ENCODE results near the gene CACNA1C. TPM values are rescaled to one million over a fixed set of nuclear protein-coding genes. Genes with fewer than 3 reads are reported as not detected.

The CACNA1C gene
- total and polyA plus RNA-seq, 10 of the 15 experiments (the other 5 are each of a cell fraction or from before 2014, with no cell fraction given), result under 0.01 to 0.15 (median 0.09) TPM; not detected in 5

DNA sequence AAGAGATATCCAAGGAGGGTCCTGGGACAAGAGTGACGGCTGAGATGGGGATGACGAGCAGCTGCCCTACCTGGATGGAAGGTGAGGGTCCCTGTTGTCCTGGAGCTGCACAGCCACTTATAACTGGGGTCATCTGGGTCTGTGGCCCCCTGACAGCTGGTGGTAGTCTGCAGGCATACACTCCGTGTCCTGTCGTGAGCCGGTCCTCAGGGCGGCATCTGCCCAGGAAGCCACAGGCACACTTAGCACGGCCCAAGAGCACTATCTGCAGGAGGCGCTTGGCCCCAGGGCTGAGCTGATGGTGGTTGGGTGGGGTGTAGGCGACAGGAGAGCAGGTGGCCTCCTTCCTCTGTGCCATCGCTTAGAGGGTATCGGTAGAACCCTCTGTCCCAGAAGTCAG is 248.1 kb downstream of the CACNA1C start:
- RAD21 ChIA-PET (ENCODE audit: unreplicated experiment), result no interaction called here
- H3K4me3 ChIP-seq, result no peak overlapping the region
- WGBS (ENCODE audit: insufficient coverage, insufficient replicate concordance, low lambda C conversion rate, missing lambda C conversion rate), result 55% methylated on average over 11 of the region's 11 CpGs
- SMC1A ChIA-PET (ENCODE audit: uncharacterized antibody, unreplicated experiment), result no interaction called here
- intact Hi-C loops (cut with micrococcal nuclease; ENCODE audit: unreplicated experiment), result no loop called here
- peaks cover 33% of the 10 kb centered on the region for H3K4me1 ChIP-seq (ENCODE audit: control insufficient read depth, insufficient read depth, low read length)
- FAIRE-seq, result no peak
- no peaks in the 10 kb centered on the region for H3K36me3 ChIP-seq (ENCODE audit: control insufficient read depth in 2 of 2, insufficient read depth in 2 of 2, low read length in 1 of 2)
- H3K9ac ChIP-seq (ENCODE audit: control insufficient read depth, insufficient read depth, low read length), result no peak overlapping the region
- CTCF ChIA-PET, result no interaction called here
- no peak overlapping the region for H3K4me2 ChIP-seq (ENCODE audit: control insufficient read depth, insufficient read depth)
- no peaks in the 10 kb centered on the region for H3K27me3 ChIP-seq (replicated peaks in 1 of 2; ENCODE audit: control insufficient read depth in 2 of 2, insufficient read depth in 2 of 2, low read length in 1 of 2)
- H3K9me3 ChIP-seq (replicated peaks; ENCODE audit: control insufficient read depth, insufficient read depth, low read length), result no peaks in the 10 kb centered on the region
- H4K20me1 ChIP-seq (ENCODE audit: control insufficient read depth, insufficient read depth), result no peaks in the 10 kb centered on the region
- no peak for ATAC-seq
- H3K27ac ChIP-seq (ENCODE audit: control insufficient read depth, insufficient read depth), result no peak overlapping the region
- in situ Hi-C loops (cut with MboI), result no loop called here
- BruUV-seq (replicated peaks), result no TSS peak
- POLR2A ChIA-PET, result no interaction called here
- no peaks in the 10 kb centered on the region for H3K79me2 ChIP-seq (ENCODE audit: control insufficient read depth, insufficient read depth, low read length)
- DNase-seq (ENCODE audit: low read depth, low spot score), result no peak
- no peak overlapping the region for H2AFZ ChIP-seq (ENCODE audit: control insufficient read depth, low read depth, low read length)
- TF ChIP-seq, protein P1, sequence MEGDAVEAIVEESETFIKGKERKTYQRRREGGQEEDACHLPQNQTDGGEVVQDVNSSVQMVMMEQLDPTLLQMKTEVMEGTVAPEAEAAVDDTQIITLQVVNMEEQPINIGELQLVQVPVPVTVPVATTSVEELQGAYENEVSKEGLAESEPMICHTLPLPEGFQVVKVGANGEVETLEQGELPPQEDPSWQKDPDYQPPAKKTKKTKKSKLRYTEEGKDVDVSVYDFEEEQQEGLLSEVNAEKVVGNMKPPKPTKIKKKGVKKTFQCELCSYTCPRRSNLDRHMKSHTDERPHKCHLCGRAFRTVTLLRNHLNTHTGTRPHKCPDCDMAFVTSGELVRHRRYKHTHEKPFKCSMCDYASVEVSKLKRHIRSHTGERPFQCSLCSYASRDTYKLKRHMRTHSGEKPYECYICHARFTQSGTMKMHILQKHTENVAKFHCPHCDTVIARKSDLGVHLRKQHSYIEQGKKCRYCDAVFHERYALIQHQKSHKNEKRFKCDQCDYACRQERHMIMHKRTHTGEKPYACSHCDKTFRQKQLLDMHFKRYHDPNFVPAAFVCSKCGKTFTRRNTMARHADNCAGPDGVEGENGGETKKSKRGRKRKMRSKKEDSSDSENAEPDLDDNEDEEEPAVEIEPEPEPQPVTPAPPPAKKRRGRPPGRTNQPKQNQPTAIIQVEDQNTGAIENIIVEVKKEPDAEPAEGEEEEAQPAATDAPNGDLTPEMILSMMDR (IDR thresholded peaks at IDR 0.05 in 2 of 3, conservative IDR thresholded peaks at IDR 0.05 in 1 of 3; ENCODE audit: control insufficient read depth in 2 of 3, extremely low read depth in 1 of 3, insufficient read depth in 1 of 3, low read depth in 3 of 3, low read length in 3 of 3), result no peak
- TF ChIP-seq DPF2 (IDR thresholded peaks at IDR 0.05) (no peak), MTA2 (IDR thresholded peaks at IDR 0.05; ENCODE audit: low read depth) (no peak), RAD51 (IDR thresholded peaks at IDR 0.05) (no peak), JUND (IDR thresholded peaks at IDR 0.05; ENCODE audit: low read depth, low read length) (no peak), YBX1 (IDR thresholded peaks at IDR 0.05) (no peak), CBX3 (IDR thresholded peaks at IDR 0.05; ENCODE audit: borderline replicate concordance, low read depth) (no peak), KAT2A (conservative IDR thresholded peaks at IDR 0.05; ENCODE audit: control insufficient read depth, low read depth, low read length) (no peak), EGR1 (IDR thresholded peaks at IDR 0.05; ENCODE audit: borderline replicate concordance in 1 of 2, low read depth in 2 of 2, low read length in 2 of 2) (no peak), TCF7 (IDR thresholded peaks at IDR 0.05; ENCODE audit: borderline replicate concordance) (no peak), FOXM1 (IDR thresholded peaks at IDR 0.05; ENCODE audit: low read depth, low read length) (no peak), TAF1 (IDR thresholded peaks at IDR 0.05; ENCODE audit: borderline replicate concordance, low read depth, low read length) (no peak), BRCA1 (IDR thresholded peaks at IDR 0.05; ENCODE audit: low read depth, low read length) (no peak)
- TF ChIP-seq, protein P2, sequence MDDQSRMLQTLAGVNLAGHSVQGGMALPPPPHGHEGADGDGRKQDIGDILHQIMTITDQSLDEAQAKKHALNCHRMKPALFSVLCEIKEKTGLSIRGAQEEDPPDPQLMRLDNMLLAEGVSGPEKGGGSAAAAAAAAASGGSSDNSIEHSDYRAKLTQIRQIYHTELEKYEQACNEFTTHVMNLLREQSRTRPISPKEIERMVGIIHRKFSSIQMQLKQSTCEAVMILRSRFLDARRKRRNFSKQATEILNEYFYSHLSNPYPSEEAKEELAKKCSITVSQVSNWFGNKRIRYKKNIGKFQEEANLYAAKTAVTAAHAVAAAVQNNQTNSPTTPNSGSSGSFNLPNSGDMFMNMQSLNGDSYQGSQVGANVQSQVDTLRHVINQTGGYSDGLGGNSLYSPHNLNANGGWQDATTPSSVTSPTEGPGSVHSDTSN (IDR thresholded peaks at IDR 0.05; ENCODE audit: insufficient replicate concordance, low read depth, low read length), result no peak
- TF ChIP-seq, protein P3, sequence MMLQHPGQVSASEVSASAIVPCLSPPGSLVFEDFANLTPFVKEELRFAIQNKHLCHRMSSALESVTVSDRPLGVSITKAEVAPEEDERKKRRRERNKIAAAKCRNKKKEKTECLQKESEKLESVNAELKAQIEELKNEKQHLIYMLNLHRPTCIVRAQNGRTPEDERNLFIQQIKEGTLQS (IDR thresholded peaks at IDR 0.05; ENCODE audit: borderline replicate concordance, extremely low read depth, low read depth, low read length), result no peak
- TF ChIP-seq, protein P4, sequence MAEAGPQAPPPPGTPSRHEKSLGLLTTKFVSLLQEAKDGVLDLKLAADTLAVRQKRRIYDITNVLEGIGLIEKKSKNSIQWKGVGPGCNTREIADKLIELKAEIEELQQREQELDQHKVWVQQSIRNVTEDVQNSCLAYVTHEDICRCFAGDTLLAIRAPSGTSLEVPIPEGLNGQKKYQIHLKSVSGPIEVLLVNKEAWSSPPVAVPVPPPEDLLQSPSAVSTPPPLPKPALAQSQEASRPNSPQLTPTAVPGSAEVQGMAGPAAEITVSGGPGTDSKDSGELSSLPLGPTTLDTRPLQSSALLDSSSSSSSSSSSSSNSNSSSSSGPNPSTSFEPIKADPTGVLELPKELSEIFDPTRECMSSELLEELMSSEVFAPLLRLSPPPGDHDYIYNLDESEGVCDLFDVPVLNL (IDR thresholded peaks at IDR 0.05; ENCODE audit: low read depth, low read length), result no peak
- TF ChIP-seq, protein P5, sequence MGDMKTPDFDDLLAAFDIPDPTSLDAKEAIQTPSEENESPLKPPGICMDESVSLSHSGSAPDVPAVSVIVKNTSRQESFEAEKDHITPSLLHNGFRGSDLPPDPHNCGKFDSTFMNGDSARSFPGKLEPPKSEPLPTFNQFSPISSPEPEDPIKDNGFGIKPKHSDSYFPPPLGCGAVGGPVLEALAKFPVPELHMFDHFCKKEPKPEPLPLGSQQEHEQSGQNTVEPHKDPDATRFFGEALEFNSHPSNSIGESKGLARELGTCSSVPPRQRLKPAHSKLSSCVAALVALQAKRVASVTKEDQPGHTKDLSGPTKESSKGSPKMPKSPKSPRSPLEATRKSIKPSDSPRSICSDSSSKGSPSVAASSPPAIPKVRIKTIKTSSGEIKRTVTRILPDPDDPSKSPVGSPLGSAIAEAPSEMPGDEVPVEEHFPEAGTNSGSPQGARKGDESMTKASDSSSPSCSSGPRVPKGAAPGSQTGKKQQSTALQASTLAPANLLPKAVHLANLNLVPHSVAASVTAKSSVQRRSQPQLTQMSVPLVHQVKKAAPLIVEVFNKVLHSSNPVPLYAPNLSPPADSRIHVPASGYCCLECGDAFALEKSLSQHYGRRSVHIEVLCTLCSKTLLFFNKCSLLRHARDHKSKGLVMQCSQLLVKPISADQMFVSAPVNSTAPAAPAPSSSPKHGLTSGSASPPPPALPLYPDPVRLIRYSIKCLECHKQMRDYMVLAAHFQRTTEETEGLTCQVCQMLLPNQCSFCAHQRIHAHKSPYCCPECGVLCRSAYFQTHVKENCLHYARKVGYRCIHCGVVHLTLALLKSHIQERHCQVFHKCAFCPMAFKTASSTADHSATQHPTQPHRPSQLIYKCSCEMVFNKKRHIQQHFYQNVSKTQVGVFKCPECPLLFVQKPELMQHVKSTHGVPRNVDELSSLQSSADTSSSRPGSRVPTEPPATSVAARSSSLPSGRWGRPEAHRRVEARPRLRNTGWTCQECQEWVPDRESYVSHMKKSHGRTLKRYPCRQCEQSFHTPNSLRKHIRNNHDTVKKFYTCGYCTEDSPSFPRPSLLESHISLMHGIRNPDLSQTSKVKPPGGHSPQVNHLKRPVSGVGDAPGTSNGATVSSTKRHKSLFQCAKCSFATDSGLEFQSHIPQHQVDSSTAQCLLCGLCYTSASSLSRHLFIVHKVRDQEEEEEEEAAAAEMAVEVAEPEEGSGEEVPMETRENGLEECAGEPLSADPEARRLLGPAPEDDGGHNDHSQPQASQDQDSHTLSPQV (IDR thresholded peaks at IDR 0.05), result no peak

Data from GM12878 (cell line).